Transverse colon (tissue), 4 donors: Measurements from ENCODE around the gene RSPO1. TPM values are rescaled to one million over a fixed set of nuclear protein-coding genes. Genes with fewer than 3 reads are reported as not detected.

Experiments used
- DNase-seq: peaks from one replicate; pipeline ENCODE4 v3.0.0-alpha.2; 2019
- H3K27ac ChIP-seq, 4 donors: fragments of 200-600 bp; sonication (generic); 2 replicates each; pipeline ENCODE4 v1.5.1; 2016 to 2018; ENCODE audit warnings: inconsistent platforms in 4 of 4
- H3K27me3 ChIP-seq: fragments of 200-600 bp; sonication (generic); 2 replicates; pipeline ENCODE4 v1.5.1; 2017; ENCODE audit warnings: inconsistent platforms
- H3K36me3 ChIP-seq, 4 donors: fragments of 200-600 bp; sonication (generic); 2 replicates each; pipeline ENCODE4 v1.5.1; 2017 to 2019; ENCODE audit warnings: inconsistent platforms in 4 of 4
- H3K4me1 ChIP-seq, 4 donors: fragments of 200-600 bp; sonication (generic); 2 replicates each; pipeline ENCODE4 v1.5.1; 2017 to 2020; ENCODE audit warnings: inconsistent platforms in 4 of 4
- H3K4me3 ChIP-seq, 4 donors: fragments of 200-600 bp; sonication (generic); 1 replicate in 1 of 4; 2 replicates in 3 of 4; pipeline versions ENCODE4 v1.5.1 to v1.6.1; 2017 to 2019; ENCODE audit warnings: inconsistent platforms in 4 of 4
- H3K9me3 ChIP-seq, 2 donors: fragments of 200-600 bp; sonication (generic); 2 replicates each; pipeline ENCODE4 v1.5.1; 2017 to 2019; ENCODE audit warnings: inconsistent platforms in 2 of 2
- CTCF ChIP-seq, 5 experiments: fragments of 200-600 bp in 3 of 5; fragments of 450-650 bp in 2 of 5; sonication (generic) in 3 of 5; IDR thresholded peaks; 1 replicate in 2 of 5; 2 replicates in 3 of 5; pipeline ENCODE4 v1.5.1; 2016 to 2017; ENCODE audit warnings: antibody characterized with exemption in 5 of 5, inconsistent platforms in 3 of 5, mild to moderate bottlenecking in 2 of 5, moderate library complexity in 1 of 5
- EP300 ChIP-seq: sonication (generic); formaldehyde crosslinking; IDR thresholded peaks from one replicate; pipeline ENCODE4 v1.6.1; 2017; ENCODE audit warnings: antibody characterized with exemption, low read depth
- POLR2A ChIP-seq: fragments of 450-650 bp; IDR thresholded peaks from one replicate; pipeline ENCODE4 v1.6.1; 2016; ENCODE audit warnings: antibody characterized with exemption, mild to moderate bottlenecking, moderate library complexity
- POLR2AphosphoS5 ChIP-seq, 3 donors: sonication (generic); formaldehyde crosslinking; IDR thresholded peaks; one replicate each; pipeline ENCODE4 v1.6.1; 2016; ENCODE audit warnings: antibody characterized with exemption in 3 of 3
- WGBS, 2 donors: methylation state at CpG; one replicate each; pipeline ENCODE4 v1.1.5; 2018; ENCODE audit warnings: low coverage in 1 of 2; 5-methylcytosine and 5-hydroxymethylcytosine counted together
- in situ Hi-C, 4 donors: fragments of 200-750 bp; cut with MboI; loops; one replicate each; pipeline versions ENCODE4 v1.15.0 to v1.15.1; 2017; ENCODE audit warnings: low sequenced_read_pairs in 3 of 4, low pct_ligation_motif_present in 1 of 4, low pct_unique_long_range_greater_than_20kb in 1 of 4
- intact Hi-C: fragments of 100-400 bp; cut with DNase I; formaldehyde crosslinking; loops from one replicate; pipeline ENCODE4 v1.15.1; 2023; ENCODE audit warnings: low total_unique reads
- total RNA-seq, 4 donors: library from RNA; depleted of rRNA; stranded (reverse); fragments of >200 nt; gene quantifications; one replicate each; pipeline ENCODE4 v1.1.0, GENCODE V29; 2016

The RSPO1 gene
- total RNA-seq, 4 donors from 2014 or later, result 0.40 to 11.6 (median 1.2) TPM

- DNase-seq, result no peak
- WGBS, 2 donors, result 60 to 68% methylated on average over 4 to 7 of the region's 7 CpGs
- Histone ChIP-seq H3K36me3 (no peaks in the 10 kb centered on the region), H3K4me1 (peaks cover 0 to 13% (median 7%) of the 10 kb centered on the region in 4 donors), H3K4me3 (no peak overlapping the region), H3K27me3 (peaks cover 85% of the 10 kb centered on the region), H3K9me3 (no peaks in the 10 kb centered on the region), H3K27ac (no peak overlapping the region)
- TF ChIP-seq POLR2AphosphoS5 (IDR thresholded peaks at IDR 0.05) (no peak), CTCF (IDR thresholded peaks at IDR 0.05) (no peak), EP300 (no peak), POLR2A (no peak)
- intact Hi-C loops, result no loop called here
- in situ Hi-C loops, result no loop called here
These were observed 4.8 kb downstream of the RSPO1 start for GRCh38 chr1:37629726-37630425.

- Histone ChIP-seq H3K27ac (no peak overlapping the region), H3K4me3 (no peak overlapping the region), H3K27me3 (peaks cover 84% of the 10 kb centered on the region), H3K9me3 (no peaks in the 10 kb centered on the region), H3K4me1 (peaks cover 0 to 5% (median 0%) of the 10 kb centered on the region in 4 donors), H3K36me3 (no peaks in the 10 kb centered on the region)
- intact Hi-C loops, result no loop called here
- TF ChIP-seq POLR2AphosphoS5 (IDR thresholded peaks at IDR 0.05) (no peak), CTCF (IDR thresholded peaks at IDR 0.05) (no peak), EP300 (no peak)
- in situ Hi-C loops, result no loop called here
- DNase-seq, result no peak
These were observed 5.7 kb downstream of the RSPO1 start for GRCh38 chr1:37629008-37629407.

- Histone ChIP-seq H3K36me3 (no peaks in the 10 kb centered on the region), H3K4me1 (no peaks in the 10 kb centered on the region), H3K4me3 (no peak overlapping the region), H3K9me3 (no peaks in the 10 kb centered on the region), H3K27me3 (peaks cover 76% of the 10 kb centered on the region), H3K27ac (no peak overlapping the region)
- in situ Hi-C loops, result no loop called here
- DNase-seq, result no peak
- intact Hi-C loops, result no loop called here
- TF ChIP-seq POLR2A (no peak), CTCF (IDR thresholded peaks at IDR 0.05) (no peak), POLR2AphosphoS5 (IDR thresholded peaks at IDR 0.05) (no peak), EP300 (no peak)
- 81 to 93% methylated on average over 2 to 8 of the region's 8 CpGs for WGBS, 2 donors
These were observed 6.6 kb downstream of the RSPO1 start for GRCh38 chr1:37628026-37628556.

GRCh38 chr1:37622131-37622530 is 12.6 kb downstream of the RSPO1 start:
- in situ Hi-C loops (no loop called here), intact Hi-C loops (no loop called here)
- 42 to 64% methylated on average over 5 to 6 of the region's 6 CpGs for WGBS, 2 donors
- no peak overlapping the region for H3K4me3 ChIP-seq
- no peak overlapping the region for H3K27ac ChIP-seq
- no peak for TF ChIP-seq POLR2AphosphoS5 (IDR thresholded peaks at IDR 0.05)
- no peak for TF ChIP-seq EP300
- TF ChIP-seq POLR2A, result no peak
- TF ChIP-seq CTCF (IDR thresholded peaks at IDR 0.05), result no peak
- H3K36me3 ChIP-seq, result no peaks in the 10 kb centered on the region
- DNase-seq, result no peak
- H3K9me3 ChIP-seq, result no peaks in the 10 kb centered on the region
- peaks cover 42% of the 10 kb centered on the region for H3K27me3 ChIP-seq
- H3K4me1 ChIP-seq, result no peaks in the 10 kb centered on the region
